GM04503 (cell line): Measurements from ENCODE around the gene GPSM1.

Experiments
- DNase-seq: peaks from one replicate; pipeline ENCODE4 v3.0.0-alpha.2; 2012; ENCODE audit warnings: low read depth

The GPSM1 gene

DNA sequence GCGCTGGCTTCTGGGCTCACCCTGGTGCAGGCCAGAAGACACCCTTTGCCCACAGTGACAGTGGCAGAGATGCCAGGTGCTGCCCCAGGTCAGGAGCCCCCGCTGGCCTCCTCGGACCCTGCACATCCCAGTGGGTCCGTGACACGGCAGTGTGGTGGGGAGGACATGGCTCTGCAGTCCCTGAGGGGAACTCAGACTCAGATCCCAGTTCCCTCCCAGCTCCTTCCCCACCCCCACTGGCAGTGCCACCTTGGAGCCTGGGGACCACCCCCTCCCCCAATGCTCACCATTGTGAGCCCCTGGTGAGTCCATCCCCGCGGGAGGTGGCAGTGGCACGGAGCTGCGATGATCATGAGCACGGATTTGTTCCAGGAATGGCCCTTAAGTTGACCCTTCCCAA lies 22.9 kb upstream of the GPSM1 start:
- no peak for DNase-seq

DNA sequence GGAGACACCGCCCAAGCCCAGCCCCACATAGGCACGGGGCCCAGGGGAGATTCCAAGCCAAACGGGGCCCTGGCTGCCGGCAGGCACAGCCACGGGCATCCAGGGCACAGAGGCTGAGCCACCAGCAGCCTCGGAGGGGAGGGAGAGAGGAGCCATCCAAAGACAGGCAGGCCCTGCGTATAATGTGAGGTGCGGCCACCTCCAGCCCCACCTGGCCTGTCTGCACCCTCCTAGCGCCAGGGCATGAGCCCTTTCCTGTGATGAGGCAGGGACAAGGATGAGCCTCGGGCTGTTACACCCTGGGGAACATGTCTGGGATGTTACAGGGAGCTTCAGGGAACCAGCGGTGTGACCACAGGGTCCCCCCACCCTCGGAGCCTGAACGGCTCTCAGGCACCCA lies 22.4 kb upstream of the GPSM1 start:
- DNase-seq, result no peak

DNA sequence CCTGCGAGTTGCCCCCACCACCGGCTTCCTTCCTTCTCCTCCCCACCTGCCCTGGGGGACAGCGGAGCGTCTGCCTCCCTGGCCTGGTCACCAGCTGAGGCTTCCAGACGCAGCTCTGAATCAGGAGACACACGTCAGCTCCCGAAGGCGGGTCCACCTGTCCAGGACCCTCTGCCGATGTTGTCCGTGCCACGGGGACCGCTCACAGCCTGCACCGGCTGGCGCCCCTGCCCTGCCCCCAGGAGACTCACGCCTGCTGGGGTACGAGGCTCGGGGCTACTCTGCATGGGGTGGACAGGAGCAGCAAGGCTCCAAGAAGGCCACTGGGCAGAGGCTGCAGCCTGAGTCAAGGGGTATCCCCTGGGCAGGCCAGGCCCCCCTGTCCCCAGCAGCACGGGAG lies 21.5 kb upstream of the GPSM1 start:
- DNase-seq, result no peak

DNA sequence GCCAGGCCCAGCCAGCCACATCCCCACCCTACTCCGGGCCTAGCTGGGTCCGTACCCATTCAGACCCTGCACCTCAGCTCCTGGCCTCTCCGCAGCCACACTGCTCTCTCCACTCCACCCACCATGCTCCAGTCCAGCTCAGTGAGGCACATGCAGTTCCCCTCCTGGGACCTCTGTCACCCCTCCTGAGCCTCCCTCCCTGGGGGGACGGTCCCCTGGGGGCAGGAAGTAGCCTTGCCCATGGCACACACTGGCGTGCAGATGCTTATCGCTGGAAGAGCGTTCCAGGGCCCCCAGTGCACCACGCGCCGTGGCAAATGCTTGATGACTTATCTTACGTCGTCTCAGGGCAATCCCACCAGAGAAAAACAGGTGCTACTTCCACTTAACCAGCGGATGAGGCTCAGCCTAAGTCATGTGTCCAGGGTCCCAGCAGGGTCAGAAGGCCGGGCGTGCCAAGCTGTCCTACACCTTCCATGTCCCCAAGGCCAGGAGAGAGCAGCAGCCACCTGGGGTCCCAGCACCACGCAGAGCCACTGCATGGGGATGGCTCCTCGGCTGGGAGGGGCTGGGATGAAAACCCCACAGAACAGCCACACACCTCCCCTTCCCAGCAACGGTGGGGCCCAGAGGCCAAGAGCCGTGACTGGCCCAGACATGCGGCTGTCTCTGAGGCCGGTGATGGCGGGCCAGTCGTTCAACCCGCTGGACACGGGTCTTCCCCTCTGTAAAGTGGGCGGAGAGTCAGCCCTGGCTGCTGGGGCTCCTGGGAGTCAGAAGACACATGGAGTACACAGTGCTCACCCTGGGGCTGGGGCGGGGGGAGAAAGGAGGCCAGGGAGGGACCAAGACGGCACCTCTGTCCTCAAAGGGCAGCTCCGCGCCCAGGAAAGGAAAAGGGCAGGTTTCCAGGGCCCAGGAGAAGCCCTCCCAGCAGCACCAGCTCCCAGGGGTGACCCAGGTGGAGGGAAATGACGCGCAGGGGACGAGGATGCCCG lies 20.8 kb upstream of the GPSM1 start:
- DNase-seq, result no peak

DNA sequence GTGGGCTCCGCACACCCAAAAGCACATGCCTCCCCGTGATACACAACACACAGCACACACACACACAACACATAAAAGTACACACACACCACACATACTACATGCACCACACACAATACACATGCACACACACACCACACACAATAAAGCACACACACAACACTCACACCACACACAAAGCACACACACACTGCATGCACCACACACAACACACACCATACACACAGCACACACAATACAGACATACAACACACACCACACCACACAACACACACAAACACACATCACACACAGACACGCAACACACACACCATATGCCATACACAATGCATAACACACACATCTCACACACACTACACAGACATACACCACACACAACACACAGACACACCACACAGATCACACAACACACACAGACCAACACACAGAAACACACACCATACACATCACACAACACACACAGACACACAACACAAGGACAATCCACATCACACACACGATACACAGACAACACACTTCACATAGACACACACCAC lies 20.1 kb upstream of the GPSM1 start:
- DNase-seq, result no peak

DNA sequence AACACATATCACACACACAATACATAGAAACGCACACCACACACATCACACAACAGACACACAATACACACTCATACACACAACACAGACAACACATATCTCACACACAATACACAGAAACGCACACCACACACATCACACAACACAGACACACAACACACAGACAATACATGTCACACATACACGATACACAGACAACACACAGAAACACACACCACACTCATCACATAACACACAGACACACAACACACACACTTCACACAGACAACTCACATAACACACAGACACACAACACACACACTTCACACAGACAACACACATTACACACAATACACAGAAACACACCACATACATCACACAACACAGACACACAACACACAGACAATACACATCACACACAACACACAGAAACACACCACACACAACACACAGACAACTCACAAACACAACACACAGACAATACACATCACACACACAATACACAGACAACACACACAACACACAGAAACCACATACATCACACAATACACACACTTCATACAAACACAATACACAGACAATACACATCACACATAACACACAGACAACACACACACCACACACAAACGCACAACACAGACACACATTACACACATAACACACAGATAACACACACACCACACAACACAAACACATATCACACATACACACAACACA lies 19.2 kb upstream of the GPSM1 start:
- DNase-seq, result no peak

DNA sequence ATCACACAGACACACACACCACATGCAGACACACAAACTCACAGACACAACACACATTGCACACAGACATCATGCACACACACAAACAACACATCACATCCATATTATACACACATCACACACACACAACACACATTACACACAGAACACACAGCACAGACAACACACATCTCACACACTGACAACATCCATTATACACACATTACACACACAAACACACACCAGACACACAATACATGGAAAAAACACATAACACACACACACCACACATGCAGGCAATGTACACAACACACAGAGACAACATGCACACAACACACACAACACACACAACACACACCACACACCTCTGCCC lies 18.7 kb upstream of the GPSM1 start:
- DNase-seq, result no peak

DNA sequence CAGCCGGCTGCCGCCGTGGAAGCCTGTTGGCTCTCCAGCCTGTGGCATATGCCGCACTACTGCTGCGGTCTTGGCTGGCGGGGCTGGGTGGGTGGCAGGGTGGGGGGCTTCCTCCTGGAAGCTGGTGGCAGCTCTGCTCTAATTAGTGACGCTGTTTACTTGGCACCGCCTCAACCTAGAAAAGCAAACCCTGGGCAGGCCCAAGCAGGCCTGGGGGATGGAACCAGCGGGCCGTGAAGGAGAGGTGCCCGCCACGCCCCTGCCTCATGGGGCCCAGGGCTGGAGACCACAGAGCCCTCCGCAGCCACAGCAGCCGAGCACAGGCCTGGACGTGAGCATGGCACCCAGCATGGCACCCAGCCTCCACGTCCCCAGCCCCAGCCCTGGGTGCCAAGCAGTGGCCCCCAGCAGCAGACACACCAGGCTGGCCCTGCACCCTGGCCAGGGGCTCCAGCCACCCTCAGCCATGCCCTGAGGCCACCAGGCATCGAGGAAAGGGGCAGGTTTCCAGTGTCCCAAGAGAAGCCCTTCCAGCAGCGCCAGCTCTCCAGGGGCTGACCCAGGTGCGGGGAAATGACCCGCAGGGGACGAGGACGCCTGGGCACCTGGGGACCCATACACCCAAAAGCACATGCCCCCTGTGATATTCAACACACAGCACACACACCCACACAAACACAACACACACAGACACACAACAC lies 18.1 kb upstream of the GPSM1 start:
- DNase-seq, result no peak

DNA sequence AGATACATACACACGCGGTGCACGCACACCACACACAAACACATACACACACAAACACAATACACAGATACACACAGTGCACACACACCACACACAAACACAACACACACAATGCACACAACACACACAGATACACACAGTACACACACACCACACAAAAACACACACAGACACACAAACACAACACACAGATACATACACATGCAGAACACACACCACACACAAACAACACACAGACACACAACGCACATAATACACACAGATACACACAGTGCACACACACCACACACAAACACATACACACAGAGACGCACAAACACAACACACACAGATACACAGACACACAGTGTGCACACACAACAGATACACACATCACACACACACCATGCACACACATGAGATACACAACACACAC lies 17.5 kb upstream of the GPSM1 start:
- no peak for DNase-seq

DNA sequence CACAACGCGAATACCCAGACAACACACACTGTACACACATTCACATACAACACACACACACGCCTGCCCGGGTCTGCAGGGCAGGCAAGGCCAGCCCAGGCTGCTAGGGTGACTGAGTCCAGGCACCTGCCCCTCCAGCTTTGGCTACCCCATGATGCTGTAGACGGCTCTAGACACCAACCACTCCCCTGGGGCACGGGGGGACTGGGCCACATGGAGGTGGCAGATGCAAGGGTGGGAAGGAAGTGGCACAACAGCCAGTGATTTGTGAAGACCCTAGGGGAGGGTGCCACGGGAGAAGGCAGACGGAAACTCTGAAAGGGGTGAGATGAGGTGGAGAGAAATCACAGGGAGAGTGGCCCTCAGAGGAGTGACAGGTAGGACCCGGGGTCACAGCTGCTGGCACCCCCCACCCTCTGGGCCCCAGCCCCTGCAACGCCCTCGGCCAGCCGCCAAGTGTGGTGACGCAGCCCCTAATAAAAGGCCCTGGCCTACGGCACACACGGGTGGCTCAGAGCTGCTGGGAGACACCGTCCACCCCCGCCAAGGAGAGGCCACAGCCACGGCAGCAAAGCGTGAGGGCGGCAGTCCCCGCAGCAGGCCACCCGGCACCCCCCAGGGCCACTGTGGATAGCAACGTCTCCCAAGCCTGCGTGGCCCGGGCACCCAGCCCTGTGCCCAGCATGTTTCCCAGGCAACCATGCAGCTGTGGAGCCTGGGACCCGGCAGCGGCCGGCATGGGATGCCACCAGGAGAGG lies 16.9 kb upstream of the GPSM1 start:
- no peak for DNase-seq

DNA sequence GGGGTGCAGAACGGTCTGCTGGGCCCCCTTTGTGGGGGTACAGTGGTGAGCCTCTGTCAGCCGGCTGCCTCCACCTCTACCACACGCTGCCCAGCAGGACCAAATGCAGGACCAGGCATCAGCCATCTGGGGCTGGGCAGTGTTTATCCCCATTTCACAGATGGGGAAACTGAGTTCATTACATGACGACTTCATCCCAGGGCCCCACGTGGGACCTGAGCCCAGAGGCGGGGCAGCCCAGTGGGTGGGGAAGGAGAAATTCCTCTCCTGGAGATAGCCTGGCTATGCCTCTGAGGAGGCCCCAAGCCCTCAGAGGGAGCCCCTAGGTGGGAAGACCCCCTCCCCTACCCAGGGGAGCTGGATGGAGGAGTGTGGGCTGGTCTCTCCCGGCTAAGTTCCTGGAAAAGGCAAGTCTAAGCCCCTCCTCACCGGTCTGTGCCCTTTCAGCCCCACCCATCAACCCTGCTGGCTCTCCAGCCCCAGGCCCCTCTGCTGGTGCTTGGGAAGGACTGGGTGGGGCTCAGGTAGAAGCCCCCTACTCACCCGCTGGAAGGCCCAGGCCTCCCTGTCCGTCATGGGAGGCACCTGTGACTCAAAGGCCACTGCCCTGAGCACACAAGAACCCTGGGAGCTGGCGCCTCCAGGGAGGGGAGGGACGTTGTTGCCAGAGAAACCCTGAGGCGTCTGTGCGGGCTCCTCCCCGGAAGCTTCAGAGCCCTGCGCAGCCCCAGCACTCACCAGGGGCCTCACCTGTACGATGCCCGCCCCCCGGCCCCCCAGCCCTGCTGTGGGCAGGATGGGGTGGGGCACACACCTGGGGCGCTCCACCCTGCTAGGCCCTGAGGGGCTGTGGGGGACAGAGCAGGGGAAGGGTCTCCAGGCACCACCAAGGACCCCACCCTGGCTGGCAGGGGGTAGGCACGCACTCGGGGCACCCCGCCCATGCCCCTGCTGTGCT lies 16.0 kb upstream of the GPSM1 start:
- no peak for DNase-seq

DNA sequence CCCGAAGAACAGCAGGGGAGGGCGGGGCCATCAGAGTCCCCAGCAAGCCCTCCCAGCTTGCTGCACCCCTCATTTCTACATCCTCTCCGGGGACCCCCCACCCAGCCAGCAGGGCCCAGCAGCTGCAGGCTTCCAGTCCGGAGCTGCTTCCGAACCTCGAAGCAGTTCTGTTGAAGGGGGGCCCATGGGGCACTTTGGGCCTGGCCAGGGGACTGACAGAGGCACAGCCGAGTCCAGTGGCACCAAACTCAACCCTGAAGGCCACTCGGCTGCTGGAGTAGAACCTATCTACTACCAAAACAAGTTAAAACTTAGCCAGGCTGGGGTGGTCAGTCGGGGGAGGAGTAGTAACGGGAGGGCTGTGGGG lies 15.3 kb upstream of the GPSM1 start:
- no peak for DNase-seq

DNA sequence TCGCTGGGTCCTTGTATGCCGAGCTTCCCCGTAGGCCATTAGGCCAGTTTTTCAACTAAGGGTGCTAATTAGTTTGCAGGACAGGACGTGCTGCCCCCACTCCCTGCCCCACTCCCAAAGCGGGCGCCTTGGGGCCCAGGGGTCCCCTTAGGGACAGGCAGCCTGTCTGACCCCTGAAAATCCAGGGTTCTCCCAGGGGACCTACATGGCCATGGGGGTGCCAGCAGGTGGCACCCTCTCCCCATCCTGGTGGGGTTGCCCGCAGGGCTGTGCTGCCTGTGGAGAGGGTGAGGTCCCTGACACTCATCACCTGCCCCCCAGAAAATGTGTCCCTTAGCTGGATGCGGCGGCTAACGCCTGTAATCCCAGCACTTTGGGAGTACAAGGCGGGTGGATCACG lies 14.9 kb upstream of the GPSM1 start:
- DNase-seq, result no peak

DNA sequence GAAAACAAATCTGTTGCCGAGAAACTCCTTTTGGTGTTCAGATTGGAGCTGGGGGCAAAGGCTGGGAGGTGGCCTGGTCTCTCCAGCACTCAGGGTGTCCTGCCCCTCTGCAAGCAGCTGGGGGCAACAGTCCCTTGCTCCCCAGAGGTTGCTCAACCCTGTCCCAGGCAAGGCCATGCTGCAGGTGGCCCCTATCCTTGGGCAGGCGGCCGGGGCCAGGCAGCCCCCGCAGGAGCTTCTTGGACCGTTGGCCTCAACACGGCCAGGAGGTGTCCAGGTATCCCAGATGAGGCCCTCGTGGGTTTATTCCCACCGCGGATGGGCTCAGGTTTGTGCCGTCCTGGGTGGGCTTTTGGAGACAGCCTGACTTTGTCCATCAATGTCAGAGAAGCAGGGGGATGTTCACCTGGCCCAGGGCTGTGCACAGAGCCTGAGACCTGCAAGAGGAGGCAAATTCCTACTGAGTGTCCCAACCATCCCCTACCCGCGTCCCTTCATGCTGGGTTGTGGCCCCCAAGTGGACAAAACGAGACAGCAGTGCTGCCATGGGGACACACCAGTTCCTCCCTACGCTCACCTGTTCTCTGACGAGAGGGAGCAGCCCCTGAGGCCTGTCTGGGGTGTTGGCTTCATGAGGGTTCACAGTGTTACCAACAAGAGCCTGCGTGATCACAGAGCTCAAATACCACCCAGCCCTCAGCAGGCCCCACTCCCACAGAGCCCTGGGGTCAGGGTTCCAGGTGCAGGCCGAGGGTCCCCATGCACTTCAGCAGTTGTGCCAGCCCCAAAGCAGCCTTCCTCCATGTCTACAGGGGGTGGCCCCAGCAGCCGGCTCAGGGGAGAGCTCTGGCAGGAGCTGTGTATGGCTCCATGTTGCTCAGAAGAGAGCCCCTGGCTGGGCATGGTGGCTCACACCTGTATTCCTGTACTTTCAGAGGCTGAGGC lies 14.0 kb upstream of the GPSM1 start:
- no peak for DNase-seq

DNA sequence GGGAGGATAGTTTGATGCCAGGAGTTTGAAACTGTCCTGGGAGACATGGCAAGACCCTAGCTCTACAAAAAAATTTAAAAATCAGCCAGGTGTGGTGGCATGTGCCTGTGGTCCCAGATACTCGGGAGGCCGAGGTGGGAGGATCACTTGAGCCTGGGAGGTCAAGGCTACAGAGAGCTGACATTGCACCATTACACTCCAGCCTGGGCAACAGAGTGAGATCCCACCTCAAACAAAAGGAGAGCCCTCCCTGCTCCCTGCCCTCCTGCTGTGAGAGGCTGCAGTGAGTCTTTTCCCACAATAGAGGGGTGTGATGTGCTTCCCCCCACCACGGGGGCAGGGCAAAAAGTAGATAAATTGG lies 13.3 kb upstream of the GPSM1 start:
- DNase-seq, result no peak

DNA sequence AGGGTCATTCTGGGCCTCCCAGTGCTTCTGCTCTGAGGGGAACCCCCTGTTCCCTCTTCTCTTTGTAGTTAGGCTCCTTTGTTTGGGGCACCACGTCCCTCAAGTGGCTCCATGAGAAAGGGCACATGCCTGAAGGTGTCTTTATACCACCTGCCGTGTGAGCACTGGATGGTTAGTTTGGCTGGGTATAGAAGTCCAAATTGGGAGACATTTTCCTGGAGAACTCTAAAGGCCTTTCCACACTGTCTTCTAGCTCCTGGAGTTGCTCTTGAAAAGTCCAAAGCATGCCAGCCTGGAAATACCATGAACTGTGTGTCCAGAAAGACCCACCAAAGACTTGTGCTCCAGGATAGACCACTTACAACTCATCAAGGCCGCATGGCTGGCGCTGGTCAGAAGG lies 12.4 kb upstream of the GPSM1 start:
- DNase-seq, result no peak

DNA sequence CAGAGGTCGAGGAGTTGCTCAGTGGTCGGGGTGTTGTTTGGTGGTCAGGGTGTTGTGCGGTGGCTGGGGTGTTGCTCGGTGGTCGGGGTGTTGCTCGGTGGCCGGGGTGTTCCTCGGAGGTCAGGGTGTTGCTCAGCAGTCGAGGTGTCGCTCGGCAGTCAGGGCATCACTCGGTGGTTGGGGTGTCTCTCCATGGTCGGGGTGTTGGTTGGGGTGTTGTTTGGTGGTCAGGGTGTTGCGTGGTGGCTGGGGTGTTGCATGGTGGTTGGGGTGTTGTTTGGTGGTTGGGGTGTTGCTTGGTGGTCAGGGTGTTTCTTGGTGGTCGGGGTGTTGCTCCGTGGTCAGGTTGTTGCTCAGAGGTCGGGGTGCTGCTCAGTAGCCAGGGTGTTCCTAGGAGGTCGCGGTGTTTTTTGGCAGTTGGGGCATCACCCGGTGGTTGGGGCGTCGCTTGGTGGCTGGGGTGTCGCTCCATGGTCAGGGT lies 11.0 kb upstream of the GPSM1 start:
- DNase-seq, result no peak

DNA sequence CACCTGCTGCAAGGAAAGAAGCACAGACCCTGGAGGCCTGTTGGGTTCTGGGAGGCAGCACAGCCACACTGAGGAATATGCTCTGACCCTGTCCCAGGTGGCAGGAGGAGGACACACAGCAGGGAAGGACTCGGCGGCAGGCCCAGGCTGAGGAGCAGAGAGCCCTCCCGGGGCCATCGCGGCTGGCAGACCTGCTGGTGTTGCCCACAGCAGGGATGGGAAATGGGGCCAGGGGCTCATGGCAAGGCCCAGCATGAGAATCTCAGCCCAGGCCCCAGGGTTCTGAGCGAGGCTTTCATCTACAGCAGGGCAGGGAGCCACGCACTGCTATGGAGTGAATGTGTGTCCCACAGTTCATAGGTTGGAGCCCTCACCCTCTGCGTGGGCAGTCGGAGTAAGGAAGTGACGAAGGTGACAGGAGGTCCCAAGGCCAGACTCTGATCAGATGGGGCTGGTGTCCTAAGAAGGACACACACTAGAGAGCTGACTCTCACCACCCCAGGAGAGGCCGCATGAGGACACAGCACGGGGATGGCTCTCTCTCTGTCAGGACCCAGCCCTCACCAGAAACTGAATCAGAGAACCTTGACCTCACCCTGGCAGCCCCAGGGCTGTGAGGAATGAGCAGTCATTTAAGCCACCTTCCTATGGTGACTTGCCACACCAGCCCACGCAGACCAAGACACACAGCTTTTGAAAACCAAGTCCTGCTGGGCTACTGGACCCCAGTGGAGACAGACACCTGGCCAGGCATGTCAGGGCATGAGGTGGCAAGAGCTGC lies 10.3 kb upstream of the GPSM1 start:
- DNase-seq, result no peak

DNA sequence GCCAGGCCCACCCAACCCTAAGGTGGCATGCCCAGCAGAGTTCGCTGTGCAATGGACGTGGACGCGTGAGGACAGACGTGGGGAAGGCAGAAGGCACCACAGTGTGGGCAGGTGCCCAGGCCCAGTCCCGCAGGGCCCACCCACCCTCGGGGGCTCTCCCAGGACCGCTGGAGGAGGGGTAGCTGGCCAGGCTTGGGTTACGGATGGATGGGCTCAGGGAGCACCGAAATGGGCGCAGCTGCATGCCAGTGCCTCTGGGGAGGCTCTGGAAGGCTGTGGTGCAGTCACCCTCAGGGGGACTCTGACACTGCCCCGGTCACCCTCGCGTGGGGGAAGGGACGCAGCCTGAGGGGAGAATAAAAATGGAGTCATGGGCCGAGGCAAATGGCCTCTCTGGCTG lies 9.6 kb upstream of the GPSM1 start:
- DNase-seq, result no peak
